GM04503 (cell line): ENCODE results near the gene MYO1G.
"Not testable (repeated sequence)": the region's sequence is repeated elsewhere in the genome, so short reads cannot be mapped to it uniquely, and the experiment has no call there.

Source experiments
- DNase-seq: peaks from one replicate; pipeline ENCODE4 v3.0.0-alpha.2; 2012; ENCODE audit warnings: low read depth

MYO1G gene

GRCh38 chr7:44978511-44979366 lies at the start of gene MYO1G:
TSS of gene MYO1G (minus strand) at chr7:44979015. CDS start at chr7:44978961, 54 bp downstream.
- no peak for DNase-seq

GRCh38 chr7:45028138-45028919 lies 49.5 kb upstream of the MYO1G start:
- DNase-seq = no peak

- no peak for DNase-seq
Observed at GRCh38 chr7:45027774-45028114, 48.9 kb upstream of the MYO1G start.

- DNase-seq = peak; percentile 20
Observed at GRCh38 chr7:45026984-45027773, 48.4 kb upstream of the MYO1G start.

- DNase-seq = no peak
Observed at GRCh38 chr7:45026013-45026412, 47.2 kb upstream of the MYO1G start.

GRCh38 chr7:45025473-45025872 lies 46.7 kb upstream of the MYO1G start:
- not testable (repeated sequence) for DNase-seq

- no peak for DNase-seq
Observed at GRCh38 chr7:45024126-45024744, 45.4 kb upstream of the MYO1G start.

GRCh38 chr7:45021604-45022296 lies 42.9 kb upstream of the MYO1G start:
- DNase-seq = no peak

- DNase-seq = no peak
Observed at GRCh38 chr7:45020915-45021314, 42.1 kb upstream of the MYO1G start.

GRCh38 chr7:45017253-45017652 lies 38.4 kb upstream of the MYO1G start:
- no peak for DNase-seq

- no peak for DNase-seq
Observed at GRCh38 chr7:45015313-45015712, 36.5 kb upstream of the MYO1G start.

GRCh38 chr7:45013465-45013967 lies 34.7 kb upstream of the MYO1G start:
- DNase-seq = no peak

- DNase-seq = no peak
Observed at GRCh38 chr7:45007571-45008328, 28.9 kb upstream of the MYO1G start.

GRCh38 chr7:45007106-45007505 lies 28.3 kb upstream of the MYO1G start:
- DNase-seq = no peak

- DNase-seq = no peak
Observed at GRCh38 chr7:45003789-45004188, 25.0 kb upstream of the MYO1G start.

- no peak for DNase-seq
Observed at GRCh38 chr7:45001826-45002225, 23.0 kb upstream of the MYO1G start.

GRCh38 chr7:45001138-45001694 lies 22.4 kb upstream of the MYO1G start:
- DNase-seq = no peak

GRCh38 chr7:45000093-45001032 lies 21.5 kb upstream of the MYO1G start, which contains the start of gene CCM2:
TSS of gene CCM2 (plus strand) at chr7:45000201. CDS start at chr7:45000334, 133 bp downstream.
- no peak for DNase-seq
